AG04449 (cell line): Measurements from ENCODE around the gene RNU2-1.
"Not testable (repeated sequence)": the region's sequence is repeated elsewhere in the genome, so short reads cannot be mapped to it uniquely, and the experiment has no call there.

ENCODE experiments used
- CTCF ChIA-PET: fragments of 350-600 bp; formaldehyde crosslinking; extraction: SDS; loops from one replicate; lab custom pipeline; 2021; ENCODE audit warnings: antibody characterized with exemption; lab: Yijun Ruan, JAX
- POLR2A ChIA-PET: fragments of 400-600, 350-600 bp; formaldehyde crosslinking; extraction: SDS; loops from one replicate; lab custom pipeline; 2020; ENCODE audit warnings: antibody characterized with exemption, inconsistent platforms; lab: Yijun Ruan, JAX
- DNase-seq: peaks from one replicate; pipeline ENCODE4 v3.0.0-alpha.2; 2010; ENCODE audit warnings: low read depth, low spot score
- H3K4me3 ChIP-seq: 2 replicates; pipeline ENCODE4 v1.5.1; 2011; ENCODE audit warnings: low read depth, mild to moderate bottlenecking, control low read depth, low read length

Gene RNU2-1

GRCh38 chr17:43233877-43234276 is at the start of gene RNU2-1:
TSS of gene RNU2-1 (minus strand) at chr17:43233977.
- DNase-seq, POLR2A ChIA-PET, H3K4me3 ChIP-seq, CTCF ChIA-PET: not testable (repeated sequence)

- POLR2A ChIA-PET, H3K4me3 ChIP-seq, CTCF ChIA-PET, DNase-seq: not testable (repeated sequence)
Measured at GRCh38 chr17:43272914-43273313, 39.1 kb upstream of the RNU2-1 start.

GRCh38 chr17:43272483-43272882 is 38.7 kb upstream of the RNU2-1 start:
- H3K4me3 ChIP-seq, CTCF ChIA-PET, POLR2A ChIA-PET, DNase-seq: not testable (repeated sequence)

DNA sequence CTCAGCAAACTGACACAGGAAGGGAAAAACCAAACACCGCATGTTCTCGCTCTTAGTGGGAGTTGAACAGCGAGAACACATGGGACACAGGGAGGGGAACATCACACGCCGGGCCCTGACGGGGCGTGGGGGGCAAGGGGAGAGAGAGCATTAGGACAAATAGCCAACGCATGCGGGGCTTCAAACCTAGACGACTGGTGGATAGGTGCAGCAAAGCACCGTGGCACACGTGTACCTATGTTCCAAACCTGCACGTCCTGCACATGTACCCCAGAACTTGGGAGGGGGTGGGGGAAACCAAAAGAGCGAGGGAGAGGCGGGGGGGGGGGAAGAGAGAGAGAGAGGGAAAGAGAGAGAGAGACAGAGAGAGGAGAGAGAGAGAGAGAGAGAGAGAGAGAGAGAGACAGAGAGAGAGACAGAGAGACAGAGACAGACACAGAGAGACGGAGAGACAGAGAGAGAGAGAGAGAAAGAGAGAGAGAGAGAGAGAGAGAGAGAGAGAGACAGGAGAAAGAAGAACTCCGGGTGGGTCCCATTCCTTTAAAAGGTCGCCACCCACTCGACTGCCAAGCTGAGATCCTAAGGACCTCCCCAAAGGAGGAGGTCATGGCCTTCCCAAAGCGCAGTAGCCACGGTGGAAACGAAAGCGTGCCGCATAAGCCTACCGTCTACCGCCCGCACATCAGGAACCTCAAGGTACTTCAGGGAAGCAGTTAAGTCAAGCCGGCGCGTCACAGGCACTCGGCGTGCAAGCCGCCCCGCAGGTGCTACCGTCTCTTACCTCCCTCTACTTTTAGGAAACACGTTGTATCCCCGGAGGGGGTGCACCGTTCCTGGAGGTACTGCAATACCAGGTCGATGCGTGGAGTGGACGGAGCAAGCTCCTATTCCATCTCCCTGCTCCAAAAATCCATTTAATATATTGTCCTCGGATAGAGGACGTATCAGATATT is 37.1 kb upstream of the RNU2-1 start:
- POLR2A ChIA-PET, CTCF ChIA-PET, DNase-seq, H3K4me3 ChIP-seq: not testable (repeated sequence)

GRCh38 chr17:43246456-43246855 is 12.7 kb upstream of the RNU2-1 start:
- CTCF ChIA-PET, POLR2A ChIA-PET: not testable (repeated sequence)

DNA sequence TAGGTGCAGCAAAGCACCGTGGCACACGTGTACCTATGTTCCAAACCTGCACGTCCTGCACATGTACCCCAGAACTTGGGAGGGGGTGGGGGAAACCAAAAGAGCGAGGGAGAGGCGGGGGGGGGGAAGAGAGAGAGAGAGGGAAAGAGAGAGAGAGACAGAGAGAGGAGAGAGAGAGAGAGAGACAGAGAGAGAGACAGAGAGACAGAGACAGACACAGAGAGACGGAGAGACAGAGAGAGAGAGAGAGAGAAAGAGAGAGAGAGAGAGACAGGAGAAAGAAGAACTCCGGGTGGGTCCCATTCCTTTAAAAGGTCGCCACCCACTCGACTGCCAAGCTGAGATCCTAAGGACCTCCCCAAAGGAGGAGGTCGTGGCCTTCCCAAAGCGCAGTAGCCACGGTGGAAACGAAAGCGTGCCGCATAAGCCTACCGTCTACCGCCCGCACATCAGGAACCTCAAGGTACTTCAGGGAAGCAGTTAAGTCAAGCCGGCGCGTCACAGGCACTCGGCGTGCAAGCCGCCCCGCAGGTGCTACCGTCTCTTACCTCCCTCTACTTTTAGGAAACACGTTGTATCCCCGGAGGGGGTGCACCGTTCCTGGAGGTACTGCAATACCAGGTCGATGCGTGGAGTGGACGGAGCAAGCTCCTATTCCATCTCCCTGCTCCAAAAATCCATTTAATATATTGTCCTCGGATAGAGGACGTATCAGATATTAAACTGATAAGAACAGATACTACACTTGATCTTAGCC is 7.0 kb upstream of the RNU2-1 start:
- CTCF ChIA-PET, DNase-seq, POLR2A ChIA-PET, H3K4me3 ChIP-seq: not testable (repeated sequence)

More at GRCh38 chr17:43246456-43246855, 12.7 kb upstream of the RNU2-1 start:
- DNase-seq, H3K4me3 ChIP-seq: not testable (repeated sequence)

DNA sequence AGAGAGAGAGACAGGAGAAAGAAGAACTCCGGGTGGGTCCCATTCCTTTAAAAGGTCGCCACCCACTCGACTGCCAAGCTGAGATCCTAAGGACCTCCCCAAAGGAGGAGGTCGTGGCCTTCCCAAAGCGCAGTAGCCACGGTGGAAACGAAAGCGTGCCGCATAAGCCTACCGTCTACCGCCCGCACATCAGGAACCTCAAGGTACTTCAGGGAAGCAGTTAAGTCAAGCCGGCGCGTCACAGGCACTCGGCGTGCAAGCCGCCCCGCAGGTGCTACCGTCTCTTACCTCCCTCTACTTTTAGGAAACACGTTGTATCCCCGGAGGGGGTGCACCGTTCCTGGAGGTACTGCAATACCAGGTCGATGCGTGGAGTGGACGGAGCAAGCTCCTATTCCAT is 5.8 kb upstream of the RNU2-1 start:
- DNase-seq, POLR2A ChIA-PET, H3K4me3 ChIP-seq, CTCF ChIA-PET: not testable (repeated sequence)

DNA sequence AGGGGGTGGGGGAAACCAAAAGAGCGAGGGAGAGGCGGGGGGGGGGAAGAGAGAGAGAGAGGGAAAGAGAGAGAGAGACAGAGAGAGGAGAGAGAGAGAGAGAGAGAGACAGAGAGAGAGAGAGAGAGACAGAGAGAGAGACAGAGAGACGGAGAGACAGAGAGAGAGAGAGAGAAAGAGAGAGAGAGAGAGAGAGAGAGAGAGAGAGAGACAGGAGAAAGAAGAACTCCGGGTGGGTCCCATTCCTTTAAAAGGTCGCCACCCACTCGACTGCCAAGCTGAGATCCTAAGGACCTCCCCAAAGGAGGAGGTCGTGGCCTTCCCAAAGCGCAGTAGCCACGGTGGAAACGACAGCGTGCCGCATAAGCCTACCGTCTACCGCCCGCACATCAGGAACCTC is 514 bp downstream of the RNU2-1 start:
- POLR2A ChIA-PET, CTCF ChIA-PET: not testable (repeated sequence)

DNA sequence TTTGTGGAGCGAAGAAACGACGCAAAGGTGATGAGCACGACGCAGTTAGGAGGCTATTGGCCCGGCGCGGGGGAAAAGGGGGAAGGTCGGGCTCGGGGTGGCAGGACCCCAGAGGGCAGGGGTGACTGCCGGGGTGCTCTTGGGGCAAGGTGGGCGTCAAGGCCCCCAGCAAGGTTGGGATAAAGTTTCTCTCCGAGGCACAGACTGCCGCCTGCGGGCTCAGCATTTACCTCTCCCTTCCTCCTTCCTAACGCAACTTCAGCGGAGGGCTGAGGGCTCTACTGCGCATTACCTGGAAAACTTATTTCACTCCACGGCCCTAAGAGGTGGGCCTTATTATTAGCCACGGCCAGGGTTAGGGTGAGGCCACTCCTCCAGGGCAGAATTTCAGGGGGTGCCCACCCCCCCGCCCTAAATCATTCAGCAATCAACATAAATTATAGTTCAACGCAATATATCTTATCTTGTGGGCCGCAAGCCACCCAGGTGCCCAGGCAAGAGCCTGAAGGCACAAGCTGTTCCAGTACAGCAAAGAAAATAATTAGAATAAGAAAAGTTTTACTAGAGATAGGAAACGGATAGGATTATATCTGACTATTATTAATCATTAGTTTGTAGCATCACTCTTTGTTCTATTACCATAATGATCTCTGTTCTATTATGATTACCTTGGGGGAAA is 1.6 kb downstream of the RNU2-1 start:
- H3K4me3 ChIP-seq: peak overlapping the region; percentile 44
- POLR2A ChIA-PET, DNase-seq, CTCF ChIA-PET: not testable (repeated sequence)

More for the DNA sequence above, 514 bp downstream of the RNU2-1 start:
- DNase-seq, H3K4me3 ChIP-seq: not testable (repeated sequence)

DNA sequence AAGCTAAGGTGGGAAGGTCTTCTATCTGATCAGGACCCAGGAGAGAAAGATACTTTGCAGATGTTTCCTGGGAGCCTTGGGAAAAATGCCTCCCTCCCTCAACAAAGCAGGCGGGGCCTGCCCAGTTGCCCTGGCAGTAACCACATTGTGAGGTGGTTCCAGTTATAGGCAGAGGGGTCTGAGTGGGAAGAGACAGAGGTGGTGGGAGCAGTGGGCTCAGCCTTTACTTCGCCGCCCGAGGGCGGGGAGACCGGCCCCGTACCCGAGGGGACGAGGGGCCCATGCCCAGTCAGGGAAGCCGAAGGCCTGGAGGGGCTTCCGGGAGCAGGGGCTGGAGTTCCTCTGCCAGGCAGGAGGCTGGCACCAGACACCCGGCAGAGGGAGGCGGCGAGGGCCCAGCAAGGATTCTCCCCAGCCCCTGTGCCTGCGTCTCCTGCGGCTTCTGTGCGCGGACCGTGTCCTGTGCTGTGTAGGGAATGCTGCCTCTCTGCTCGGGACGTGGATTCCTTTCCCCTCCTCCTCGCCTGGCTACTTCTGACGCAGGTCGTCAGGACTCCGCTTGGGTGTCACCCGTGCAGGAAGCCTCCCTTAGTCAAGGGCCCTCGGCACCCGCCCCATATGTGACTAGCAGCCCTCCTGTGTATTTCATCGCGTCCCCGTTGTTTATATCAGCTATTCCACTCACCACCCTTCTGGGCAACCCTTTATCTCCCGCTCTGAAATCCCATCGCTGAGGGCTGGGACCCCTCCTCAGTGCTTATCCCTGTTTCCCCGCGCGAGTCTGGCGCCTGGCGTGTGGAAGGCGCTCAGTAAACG is 2.4 kb downstream of the RNU2-1 start:
- DNase-seq, CTCF ChIA-PET, POLR2A ChIA-PET: not testable (repeated sequence)
- peak overlapping the region; percentile 44 for H3K4me3 ChIP-seq

DNA sequence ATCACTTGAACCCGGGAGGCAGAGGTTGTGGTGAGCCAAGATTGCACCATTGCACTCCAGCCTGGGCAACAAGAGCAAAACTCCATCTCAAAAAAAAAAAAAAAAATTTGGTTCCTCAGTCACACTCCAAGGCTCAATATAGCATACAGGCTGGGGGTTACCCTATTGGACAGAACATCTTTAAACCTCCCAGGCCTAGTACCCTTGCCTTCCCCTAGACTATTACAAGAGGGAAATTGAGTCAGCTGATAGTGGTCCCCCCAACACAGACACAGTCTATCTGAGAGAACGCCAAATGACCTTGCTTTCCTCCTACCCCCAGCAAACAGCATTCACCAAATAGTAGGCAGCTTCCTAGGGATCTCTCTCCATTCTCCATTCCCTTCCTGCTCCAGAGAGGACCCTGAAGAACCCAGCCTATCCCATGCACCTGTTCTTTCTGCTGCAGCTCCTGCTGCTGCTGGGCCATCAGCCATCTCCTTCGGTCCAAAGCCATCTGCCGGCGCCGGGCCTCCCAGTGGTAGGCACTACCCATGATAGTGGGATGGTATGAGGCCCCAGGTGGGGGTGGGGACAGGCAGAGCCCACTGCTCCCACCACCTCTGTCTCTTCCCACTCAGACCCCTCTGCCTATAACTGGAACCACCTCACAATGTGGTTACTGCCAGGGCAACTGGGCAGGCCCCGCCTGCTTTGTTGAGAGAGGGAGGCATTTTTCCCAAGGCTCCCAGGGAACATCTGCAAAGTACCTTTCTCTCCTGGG is 5.6 kb downstream of the RNU2-1 start, which contains the start of gene CCDC200:
Gene CCDC200 (minus strand): TSS at position 604 of the 763 bp plus-strand sequence. CDS start 69 bp downstream, at position 535.
- DNase-seq, CTCF ChIA-PET, POLR2A ChIA-PET, H3K4me3 ChIP-seq: not testable (repeated sequence)
